Osteocyte (in vitro differentiated cells): Measurements from ENCODE around the gene FUZ. TPM values are rescaled to one million over a fixed set of nuclear protein-coding genes. Genes with fewer than 3 reads are reported as not detected.

Source experiments
- DNase-seq: peaks from one replicate; pipeline ENCODE4 v3.0.0; 2021; ENCODE audit warnings: mixed read lengths; ENCODE audit not compliant: unreplicated experiment; ENCODE audit errors: extremely low spot score
- H3K27ac Mint-ChIP-seq: one replicate; pipeline ENCODE4 v1.8.0; 2021; ENCODE audit warnings: mild to moderate bottlenecking, mixed read lengths; ENCODE audit not compliant: unreplicated experiment
- H3K27me3 Mint-ChIP-seq: one replicate; pipeline ENCODE4 v1.8.0; 2021; ENCODE audit warnings: mixed read lengths; ENCODE audit not compliant: unreplicated experiment
- H3K36me3 Mint-ChIP-seq: one replicate; pipeline ENCODE4 v1.8.0; 2021; ENCODE audit warnings: mixed read lengths; ENCODE audit not compliant: unreplicated experiment
- H3K4me1 Mint-ChIP-seq: one replicate; pipeline ENCODE4 v1.8.0; 2021; ENCODE audit warnings: mixed read lengths; ENCODE audit not compliant: unreplicated experiment
- H3K4me3 Mint-ChIP-seq: one replicate; pipeline ENCODE4 v1.8.0; 2021; ENCODE audit warnings: mild to moderate bottlenecking, moderate library complexity, mixed read lengths; ENCODE audit not compliant: unreplicated experiment
- H3K9me3 Mint-ChIP-seq: one replicate; pipeline ENCODE4 v1.8.0; 2021; ENCODE audit warnings: mixed read lengths; ENCODE audit not compliant: unreplicated experiment
- CTCF ChIP-seq: fragments of 200-600 bp; sonication (generic); IDR thresholded peaks from 2 replicates; pipeline ENCODE4 v1.5.0; 2021; ENCODE audit warnings: antibody characterized with exemption, mild to moderate bottlenecking, moderate library complexity
- total RNA-seq: library from RNA; stranded (reverse); gene quantifications from 2 replicates; pipeline ENCODE4 v1.2.1, GENCODE V29; 2021

FUZ gene
- total RNA-seq, 1 donor from 2014 or later: 24.4 TPM

GRCh38 chr19:49818649-49819370, 5.7 kb upstream of the FUZ start:
- DNase-seq: no peak
- no peak for TF ChIP-seq CTCF
- Mint-ChIP-seq H3K4me1 (peaks cover 14% of the 10 kb centered on the region), H3K4me3 (peak overlapping the region; percentile 99), H3K27me3 (no peaks in the 10 kb centered on the region), H3K27ac (peak overlapping the region; percentile 100), H3K36me3 (peaks cover 10% of the 10 kb centered on the region), H3K9me3 (no peaks in the 10 kb centered on the region)

- DNase-seq: peak; percentile 97
- peaks cover 8% of the 10 kb centered on the region for H3K36me3 Mint-ChIP-seq
- H3K4me1 Mint-ChIP-seq: peaks cover 14% of the 10 kb centered on the region
Observed at GRCh38 chr19:49817964-49818648, 5.0 kb upstream of the FUZ start, which contains the start of gene MED25. TSS of gene MED25 (plus strand) at chr19:49818289. CDS start at chr19:49818342, 53 bp downstream.

GRCh38 chr19:49816590-49816989, 3.5 kb upstream of the FUZ start:
- no peak for TF ChIP-seq CTCF
- Mint-ChIP-seq H3K4me3 (no peak overlapping the region), H3K27me3 (no peaks in the 10 kb centered on the region), H3K36me3 (peaks cover 6% of the 10 kb centered on the region), H3K9me3 (no peaks in the 10 kb centered on the region), H3K27ac (peak overlapping the region; percentile 100), H3K4me1 (peaks cover 21% of the 10 kb centered on the region)
- no peak for DNase-seq

More at GRCh38 chr19:49817964-49818648, 5.0 kb upstream of the FUZ start, which contains the start of gene MED25:
- no peaks in the 10 kb centered on the region for H3K27me3 Mint-ChIP-seq
- no peaks in the 10 kb centered on the region for H3K9me3 Mint-ChIP-seq
- peak within 1 kb of the TSS; percentile 100 for H3K27ac Mint-ChIP-seq
- peak; percentile 31 for TF ChIP-seq CTCF
- H3K4me3 Mint-ChIP-seq: peak within 1 kb of the TSS; percentile 99

- TF ChIP-seq CTCF: no peak
- peak overlapping the region; percentile 99 for H3K27ac Mint-ChIP-seq
- no peak for DNase-seq
- no peaks in the 10 kb centered on the region for H3K9me3 Mint-ChIP-seq
- peak overlapping the region; percentile 84 for H3K4me3 Mint-ChIP-seq
- peaks cover 23% of the 10 kb centered on the region for H3K4me1 Mint-ChIP-seq
- H3K36me3 Mint-ChIP-seq: no peaks in the 10 kb centered on the region
- no peaks in the 10 kb centered on the region for H3K27me3 Mint-ChIP-seq
Observed at GRCh38 chr19:49814010-49814409, 918 bp upstream of the FUZ start.

GRCh38 chr19:49812452-49812996, 568 bp downstream of the FUZ start:
- H3K4me1 Mint-ChIP-seq: peaks cover 24% of the 10 kb centered on the region

More at GRCh38 chr19:49812452-49812996, 568 bp downstream of the FUZ start:
- H3K27me3 Mint-ChIP-seq: no peaks in the 10 kb centered on the region
- peak overlapping the region; percentile 84 for H3K4me3 Mint-ChIP-seq
- H3K9me3 Mint-ChIP-seq: no peaks in the 10 kb centered on the region
- peak overlapping the region; percentile 99 for H3K27ac Mint-ChIP-seq
- no peak for DNase-seq
- no peaks in the 10 kb centered on the region for H3K36me3 Mint-ChIP-seq
- TF ChIP-seq CTCF: no peak
